Hepatocyte (in vitro differentiated cells): ENCODE measurements around the gene CCDC85C. TPM values are rescaled to one million over a fixed set of nuclear protein-coding genes. Genes with fewer than 3 reads are reported as not detected.

ENCODE experiments used
- DNase-seq: peaks from one replicate; pipeline ENCODE4 v3.0.0-alpha.2; 2016; ENCODE audit warnings: low spot score
- H2AFZ ChIP-seq: fragments of 200-600 bp; sonication (generic); 2 replicates; pipeline ENCODE4 v1.6.0; 2016; ENCODE audit warnings: antibody characterized with exemption, mild to moderate bottlenecking
- H3K27ac ChIP-seq: fragments of 200-600 bp; sonication (generic); 2 replicates; pipeline ENCODE4 v1.5.1; 2016; ENCODE audit warnings: mild to moderate bottlenecking
- H3K27me3 ChIP-seq: fragments of 200-600 bp; sonication (generic); 2 replicates; pipeline ENCODE4 v1.6.1; 2016
- H3K36me3 ChIP-seq: fragments of 200-600 bp; sonication (generic); replicated peaks from 2 replicates; pipeline ENCODE4 v1.5.1; 2016; ENCODE audit warnings: low read depth; ENCODE audit not compliant: insufficient read depth
- H3K4me1 ChIP-seq: fragments of 200-600 bp; sonication (generic); 2 replicates; pipeline ENCODE4 v1.5.1; 2016; ENCODE audit warnings: mild to moderate bottlenecking, moderate library complexity; ENCODE audit not compliant: insufficient read depth
- H3K4me2 ChIP-seq: fragments of 200-600 bp; sonication (generic); 2 replicates; pipeline ENCODE4 v1.6.0; 2016
- H3K4me3 ChIP-seq: fragments of 200-600 bp; sonication (generic); 2 replicates; pipeline ENCODE4 v1.5.1; 2016; ENCODE audit warnings: mild to moderate bottlenecking
- H3K79me2 ChIP-seq: fragments of 200-600 bp; sonication (generic); 2 replicates; pipeline ENCODE4 v1.6.0; 2017; ENCODE audit warnings: mild to moderate bottlenecking
- H3K9me2 ChIP-seq: fragments of 200-600 bp; sonication (generic); replicated peaks from 2 replicates; pipeline ENCODE4 v1.6.0; 2017; ENCODE audit warnings: mild to moderate bottlenecking; ENCODE audit not compliant: insufficient read depth
- H3K9me3 ChIP-seq: fragments of 200-600 bp; sonication (generic); 2 replicates; pipeline ENCODE4 v1.5.1; 2016; ENCODE audit warnings: low read depth, mild to moderate bottlenecking
- H4K20me1 ChIP-seq: fragments of 200-600 bp; sonication (generic); 2 replicates; pipeline ENCODE4 v1.6.0; 2016; ENCODE audit warnings: mild to moderate bottlenecking; ENCODE audit not compliant: insufficient read depth, poor library complexity, severe bottlenecking
- EZH2 ChIP-seq: fragments of 200-600 bp; sonication (generic); IDR thresholded peaks from 2 replicates; pipeline ENCODE4 v1.6.1; 2016; ENCODE audit warnings: antibody characterized with exemption, mild to moderate bottlenecking, borderline replicate concordance
- EZH2phosphoT487 ChIP-seq: fragments of 200-600 bp; sonication (generic); IDR thresholded peaks from one replicate; pipeline ENCODE4 v1.6.1; 2018; ENCODE audit warnings: antibody characterized with exemption, mild to moderate bottlenecking, low read depth, moderate library complexity; ENCODE audit not compliant: unreplicated experiment, severe bottlenecking
- WGBS: methylation state at CpG from one replicate; pipeline ENCODE4 v1.1.6; 2016; ENCODE audit warnings: low lambda C conversion rate; ENCODE audit errors: missing lambda C conversion rate; 5-methylcytosine and 5-hydroxymethylcytosine counted together
- polyA plus RNA-seq: library from polyadenylated mRNA; unstranded; fragments of >200 nt; fragmentation: Nextera tagmentation; extraction: Ambion mirVana; gene quantifications from 2 replicates; pipeline ENCODE4 v1.2.1, GENCODE V29; 2016
- total RNA-seq: library from RNA; depleted of rRNA; stranded (reverse); fragments of >200 nt; gene quantifications from 2 replicates; pipeline ENCODE4 v1.2.3, GENCODE V29; 2014
- TF ChIP-seq, protein P1 (sequence below): fragments of 200-600 bp; sonication (generic); IDR thresholded peaks from 2 replicates; pipeline ENCODE4 v1.5.1; 2016; ENCODE audit warnings: antibody characterized with exemption, mild to moderate bottlenecking; ENCODE audit not compliant: poor library complexity

Gene CCDC85C
- total and polyA plus RNA-seq, 2 experiments from 2014 or later, result 37.8 to 47.2 TPM

DNA sequence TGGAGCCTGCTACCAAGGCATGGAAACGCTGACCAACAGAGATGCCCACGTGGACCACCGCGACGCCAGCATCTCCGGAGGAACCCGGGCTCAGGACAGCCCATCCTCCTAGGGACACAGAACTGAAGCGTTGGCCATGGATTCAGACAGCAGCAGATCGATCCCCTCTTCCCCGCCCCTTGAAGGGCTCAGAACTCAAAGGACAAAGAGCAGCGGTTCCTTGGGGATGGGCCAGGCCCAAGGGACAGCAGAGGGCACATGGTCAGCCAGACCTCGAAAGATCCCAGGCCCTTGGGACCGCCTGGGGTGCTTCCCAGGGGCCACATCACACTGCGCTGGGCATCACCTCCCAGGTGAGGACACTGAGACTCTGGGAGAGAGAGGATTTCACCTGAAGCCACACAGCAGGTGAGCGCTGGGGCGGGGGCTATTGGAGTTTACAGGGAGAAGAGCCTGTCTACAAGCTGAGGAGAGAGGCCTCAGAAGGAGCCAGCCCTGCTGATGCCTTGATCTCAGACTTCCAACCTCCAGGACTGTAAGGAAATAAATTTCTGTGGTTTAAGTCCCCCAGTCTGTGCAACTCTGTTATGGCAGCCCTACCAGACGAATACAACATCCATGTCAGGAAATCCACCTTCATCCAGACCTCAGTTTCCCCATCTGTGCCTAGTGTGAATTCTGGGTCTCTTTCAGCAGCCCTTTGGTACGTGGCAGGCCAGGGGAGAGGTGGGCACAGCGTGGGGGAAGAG is 73.4 kb downstream of the CCDC85C start:
- Histone ChIP-seq H3K27ac (peak overlapping the region; percentile 66), H2AFZ (no peak overlapping the region)
- 92% methylated on average over 19 of the region's 19 CpGs for WGBS

DNA sequence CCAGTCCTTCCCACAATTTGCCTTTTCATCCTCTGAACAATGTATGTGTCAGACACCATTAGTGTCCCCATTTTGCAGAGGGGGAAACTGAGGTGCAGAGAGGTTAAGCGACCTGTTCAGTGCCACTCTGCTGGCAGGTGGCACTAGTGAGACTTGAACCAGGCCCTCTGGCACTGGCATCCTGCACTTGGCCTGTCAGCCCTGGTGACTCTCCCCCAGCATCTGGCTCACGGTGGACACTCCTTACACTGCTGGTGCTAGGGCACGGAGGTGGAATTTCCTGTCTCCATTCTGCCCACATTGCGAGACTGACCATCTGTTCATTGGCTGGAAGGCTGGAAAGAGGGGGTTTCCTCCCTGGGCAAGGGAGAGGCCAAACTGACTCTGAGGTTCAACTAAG is 74.1 kb downstream of the CCDC85C start:
- Histone ChIP-seq H3K9me3 (no peaks in the 10 kb centered on the region), H2AFZ (no peak overlapping the region), H3K36me3 (no peaks in the 10 kb centered on the region), H3K4me1 (peaks cover 16% of the 10 kb centered on the region), H3K4me3 (no peak overlapping the region), H4K20me1 (no peaks in the 10 kb centered on the region), H3K27ac (no peak overlapping the region), H3K79me2 (peaks cover 71% of the 10 kb centered on the region), H3K9me2 (no peaks in the 10 kb centered on the region), H3K4me2 (no peak overlapping the region), H3K27me3 (no peaks in the 10 kb centered on the region)
- WGBS, result 95% methylated on average over 4 of the region's 4 CpGs
- DNase-seq, result no peak
- no peak for TF ChIP-seq EZH2
- TF ChIP-seq EZH2phosphoT487, result no peak
- TF ChIP-seq, protein P1, sequence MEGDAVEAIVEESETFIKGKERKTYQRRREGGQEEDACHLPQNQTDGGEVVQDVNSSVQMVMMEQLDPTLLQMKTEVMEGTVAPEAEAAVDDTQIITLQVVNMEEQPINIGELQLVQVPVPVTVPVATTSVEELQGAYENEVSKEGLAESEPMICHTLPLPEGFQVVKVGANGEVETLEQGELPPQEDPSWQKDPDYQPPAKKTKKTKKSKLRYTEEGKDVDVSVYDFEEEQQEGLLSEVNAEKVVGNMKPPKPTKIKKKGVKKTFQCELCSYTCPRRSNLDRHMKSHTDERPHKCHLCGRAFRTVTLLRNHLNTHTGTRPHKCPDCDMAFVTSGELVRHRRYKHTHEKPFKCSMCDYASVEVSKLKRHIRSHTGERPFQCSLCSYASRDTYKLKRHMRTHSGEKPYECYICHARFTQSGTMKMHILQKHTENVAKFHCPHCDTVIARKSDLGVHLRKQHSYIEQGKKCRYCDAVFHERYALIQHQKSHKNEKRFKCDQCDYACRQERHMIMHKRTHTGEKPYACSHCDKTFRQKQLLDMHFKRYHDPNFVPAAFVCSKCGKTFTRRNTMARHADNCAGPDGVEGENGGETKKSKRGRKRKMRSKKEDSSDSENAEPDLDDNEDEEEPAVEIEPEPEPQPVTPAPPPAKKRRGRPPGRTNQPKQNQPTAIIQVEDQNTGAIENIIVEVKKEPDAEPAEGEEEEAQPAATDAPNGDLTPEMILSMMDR, result no peak

More for the DNA sequence above, 73.4 kb downstream of the CCDC85C start:
- no peaks in the 10 kb centered on the region for H3K36me3 ChIP-seq
- H3K9me2 ChIP-seq, result no peaks in the 10 kb centered on the region
- no peak overlapping the region for H3K4me2 ChIP-seq
- H3K9me3 ChIP-seq, result no peaks in the 10 kb centered on the region
- no peak for DNase-seq
- H3K4me1 ChIP-seq, result peaks cover 9% of the 10 kb centered on the region
- H3K79me2 ChIP-seq, result peaks cover 74% of the 10 kb centered on the region
- H3K4me3 ChIP-seq, result no peak overlapping the region
- TF ChIP-seq EZH2phosphoT487 (no peak), EZH2 (no peak)
- TF ChIP-seq, protein P1, result no peak
- H3K27me3 ChIP-seq, result no peaks in the 10 kb centered on the region
- no peaks in the 10 kb centered on the region for H4K20me1 ChIP-seq

DNA sequence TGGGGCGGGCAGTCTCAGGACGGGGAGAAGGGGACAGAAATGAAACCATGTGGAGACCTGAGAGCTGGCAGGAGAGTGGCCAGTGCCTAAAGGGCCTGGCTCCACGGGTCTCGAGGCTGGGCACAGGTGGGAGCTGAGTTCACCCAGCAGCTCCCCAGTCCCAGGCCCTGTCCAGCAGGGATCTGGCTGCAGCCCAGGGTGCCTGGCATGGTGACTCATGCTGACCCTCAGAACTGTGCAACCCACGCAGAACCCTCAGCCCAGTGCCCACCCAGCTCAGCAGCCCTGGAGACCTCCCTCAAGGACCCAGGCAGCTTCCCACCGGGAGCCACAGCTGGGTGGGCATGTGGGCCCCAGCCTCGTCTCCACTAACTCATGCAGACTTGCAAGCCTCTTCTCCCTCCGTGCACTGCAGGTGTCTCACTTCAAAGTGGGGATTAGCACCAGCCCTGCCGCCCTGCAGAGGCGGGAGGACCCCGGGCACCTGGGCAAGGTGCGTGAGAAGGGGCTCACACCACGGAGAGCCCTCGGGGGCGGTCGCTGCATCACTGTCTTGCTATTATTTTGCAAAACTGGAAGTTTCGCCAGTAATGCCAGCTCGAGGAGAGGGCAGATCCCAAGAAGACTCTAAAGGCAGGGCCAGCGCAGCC is 76.5 kb downstream of the CCDC85C start:
- no peak overlapping the region for H3K4me3 ChIP-seq
- H3K4me1 ChIP-seq, result peaks cover 40% of the 10 kb centered on the region
- H3K4me2 ChIP-seq, result no peak overlapping the region
- no peaks in the 10 kb centered on the region for H3K9me3 ChIP-seq
- peaks cover 6% of the 10 kb centered on the region for H4K20me1 ChIP-seq
- H3K27me3 ChIP-seq, result no peaks in the 10 kb centered on the region
- no peak for TF ChIP-seq EZH2phosphoT487
- TF ChIP-seq, protein P1, result no peak
- no peak for TF ChIP-seq EZH2
- peaks cover 54% of the 10 kb centered on the region for H3K79me2 ChIP-seq
- no peak for DNase-seq
- no peak overlapping the region for H2AFZ ChIP-seq
- no peaks in the 10 kb centered on the region for H3K36me3 ChIP-seq
- 85% methylated on average over 19 of the region's 19 CpGs for WGBS
- no peak overlapping the region for H3K27ac ChIP-seq
- H3K9me2 ChIP-seq, result no peaks in the 10 kb centered on the region
